Measurements from ENCODE around the gene ABHD17C.

Gene ABHD17C

GRCh38 chr15:80745888-80746287 is 50.8 kb downstream of the ABHD17C start:
- no peak overlapping the region for H3K27ac ChIP-seq (ENCODE audit: low read depth, low read length, severe bottlenecking)
- WGBS, 2 experiments (ENCODE audit: insufficient coverage in 2 of 2): no CpG with 5 or more reads among the region's 1 CpG
- H3K36me3 ChIP-seq (ENCODE audit: control insufficient read depth, insufficient read depth, low read length): no peaks in the 10 kb centered on the region
- no peaks in the 10 kb centered on the region for H3K4me1 ChIP-seq (ENCODE audit: control insufficient read depth, insufficient read depth, low read length, poor library complexity, severe bottlenecking)
- H3K4me3 ChIP-seq (ENCODE audit: extremely low read depth, insufficient read depth, low read length, poor library complexity, severe bottlenecking): no peak overlapping the region
- H3K9me3 ChIP-seq (ENCODE audit: control insufficient read depth, low read length): no peaks in the 10 kb centered on the region

- Histone ChIP-seq H3K4me3 (ENCODE audit: extremely low read depth, insufficient read depth, low read length, poor library complexity, severe bottlenecking) (no peak overlapping the region), H3K4me1 (ENCODE audit: control insufficient read depth, insufficient read depth, low read length, poor library complexity, severe bottlenecking) (no peaks in the 10 kb centered on the region), H3K9me3 (ENCODE audit: control insufficient read depth, low read length) (no peaks in the 10 kb centered on the region), H3K36me3 (ENCODE audit: control insufficient read depth, insufficient read depth, low read length) (no peaks in the 10 kb centered on the region), H3K27ac (ENCODE audit: low read depth, low read length, severe bottlenecking) (no peak overlapping the region)
- WGBS, 2 experiments (ENCODE audit: insufficient coverage in 2 of 2): 53 to 68% methylated on average over 9 to 12 of the region's 16 CpGs
These were observed 52.4 kb downstream of the ABHD17C start for GRCh38 chr15:80747317-80748053.

- WGBS, 2 experiments (ENCODE audit: insufficient coverage in 2 of 2): 96 to 98% methylated on average over 4 of the region's 6 CpGs
- H3K9me3 ChIP-seq (ENCODE audit: control insufficient read depth, low read length): no peaks in the 10 kb centered on the region
- no peak overlapping the region for H3K4me3 ChIP-seq (ENCODE audit: extremely low read depth, insufficient read depth, low read length, poor library complexity, severe bottlenecking)
- no peaks in the 10 kb centered on the region for H3K36me3 ChIP-seq (ENCODE audit: control insufficient read depth, insufficient read depth, low read length)
- no peaks in the 10 kb centered on the region for H3K4me1 ChIP-seq (ENCODE audit: control insufficient read depth, insufficient read depth, low read length, poor library complexity, severe bottlenecking)
- H3K27ac ChIP-seq (ENCODE audit: low read depth, low read length, severe bottlenecking): no peak overlapping the region
These were observed 54.5 kb downstream of the ABHD17C start for GRCh38 chr15:80749589-80749988.

GRCh38 chr15:80750575-80750974 is 55.5 kb downstream of the ABHD17C start:
- Histone ChIP-seq H3K4me1 (ENCODE audit: control insufficient read depth, insufficient read depth, low read length, poor library complexity, severe bottlenecking) (no peaks in the 10 kb centered on the region), H3K9me3 (ENCODE audit: control insufficient read depth, low read length) (no peaks in the 10 kb centered on the region), H3K4me3 (ENCODE audit: extremely low read depth, insufficient read depth, low read length, poor library complexity, severe bottlenecking) (no peak overlapping the region), H3K36me3 (ENCODE audit: control insufficient read depth, insufficient read depth, low read length) (no peaks in the 10 kb centered on the region), H3K27ac (ENCODE audit: low read depth, low read length, severe bottlenecking) (no peak overlapping the region)
- 89 to 95% methylated on average over 2 to 3 of the region's 4 CpGs for WGBS, 2 experiments (ENCODE audit: insufficient coverage in 2 of 2)

- 100% methylated on average over 2 of the region's 4 CpGs for WGBS, 2 experiments (ENCODE audit: insufficient coverage in 2 of 2)
- Histone ChIP-seq H3K9me3 (ENCODE audit: control insufficient read depth, low read length) (no peaks in the 10 kb centered on the region), H3K4me1 (ENCODE audit: control insufficient read depth, insufficient read depth, low read length, poor library complexity, severe bottlenecking) (no peaks in the 10 kb centered on the region), H3K36me3 (ENCODE audit: control insufficient read depth, insufficient read depth, low read length) (no peaks in the 10 kb centered on the region), H3K27ac (ENCODE audit: low read depth, low read length, severe bottlenecking) (no peak overlapping the region), H3K4me3 (ENCODE audit: extremely low read depth, insufficient read depth, low read length, poor library complexity, severe bottlenecking) (no peak overlapping the region)
These were observed 57.1 kb downstream of the ABHD17C start for GRCh38 chr15:80752204-80752603.

GRCh38 chr15:80753161-80753560 is 58.1 kb downstream of the ABHD17C start:
- no peak overlapping the region for H3K4me3 ChIP-seq (ENCODE audit: extremely low read depth, insufficient read depth, low read length, poor library complexity, severe bottlenecking)
- no peaks in the 10 kb centered on the region for H3K9me3 ChIP-seq (ENCODE audit: control insufficient read depth, low read length)
- H3K27ac ChIP-seq (ENCODE audit: low read depth, low read length, severe bottlenecking): no peak overlapping the region
- no peaks in the 10 kb centered on the region for H3K36me3 ChIP-seq (ENCODE audit: control insufficient read depth, insufficient read depth, low read length)
- no peaks in the 10 kb centered on the region for H3K4me1 ChIP-seq (ENCODE audit: control insufficient read depth, insufficient read depth, low read length, poor library complexity, severe bottlenecking)
- 80% methylated on average over 1 of the region's 2 CpGs; no CpG with 5 or more reads in 1 of the 2 experiments for WGBS, 2 experiments (ENCODE audit: insufficient coverage in 2 of 2)

GRCh38 chr15:80754014-80754413 is 58.9 kb downstream of the ABHD17C start:
- H3K4me1 ChIP-seq (ENCODE audit: control insufficient read depth, insufficient read depth, low read length, poor library complexity, severe bottlenecking): no peaks in the 10 kb centered on the region
- WGBS, 2 experiments (ENCODE audit: insufficient coverage in 2 of 2): 92 to 96% methylated on average over 2 to 4 of the region's 8 CpGs
- H3K27ac ChIP-seq (ENCODE audit: low read depth, low read length, severe bottlenecking): no peak overlapping the region
- no peak overlapping the region for H3K4me3 ChIP-seq (ENCODE audit: extremely low read depth, insufficient read depth, low read length, poor library complexity, severe bottlenecking)
- H3K36me3 ChIP-seq (ENCODE audit: control insufficient read depth, insufficient read depth, low read length): no peaks in the 10 kb centered on the region
- H3K9me3 ChIP-seq (ENCODE audit: control insufficient read depth, low read length): no peaks in the 10 kb centered on the region

- Histone ChIP-seq H3K27ac (ENCODE audit: low read depth, low read length, severe bottlenecking) (no peak overlapping the region), H3K36me3 (ENCODE audit: control insufficient read depth, insufficient read depth, low read length) (no peaks in the 10 kb centered on the region), H3K4me1 (ENCODE audit: control insufficient read depth, insufficient read depth, low read length, poor library complexity, severe bottlenecking) (no peaks in the 10 kb centered on the region), H3K4me3 (ENCODE audit: extremely low read depth, insufficient read depth, low read length, poor library complexity, severe bottlenecking) (no peak overlapping the region), H3K9me3 (ENCODE audit: control insufficient read depth, low read length) (no peaks in the 10 kb centered on the region)
- 67 to 80% methylated on average over 2 of the region's 3 CpGs for WGBS, 2 experiments (ENCODE audit: insufficient coverage in 2 of 2)
These were observed 60.8 kb downstream of the ABHD17C start for GRCh38 chr15:80755885-80756284.

- Histone ChIP-seq H3K9me3 (ENCODE audit: control insufficient read depth, low read length) (no peaks in the 10 kb centered on the region), H3K4me3 (ENCODE audit: extremely low read depth, insufficient read depth, low read length, poor library complexity, severe bottlenecking) (no peak overlapping the region), H3K4me1 (ENCODE audit: control insufficient read depth, insufficient read depth, low read length, poor library complexity, severe bottlenecking) (no peaks in the 10 kb centered on the region), H3K27ac (ENCODE audit: low read depth, low read length, severe bottlenecking) (no peak overlapping the region), H3K36me3 (ENCODE audit: control insufficient read depth, insufficient read depth, low read length) (no peaks in the 10 kb centered on the region)
- WGBS, 2 experiments (ENCODE audit: insufficient coverage in 2 of 2): 96 to 97% methylated on average over 2 of the region's 6 CpGs
These were observed 63.1 kb downstream of the ABHD17C start for GRCh38 chr15:80758130-80758745.

- Histone ChIP-seq H3K4me1 (ENCODE audit: control insufficient read depth, insufficient read depth, low read length, poor library complexity, severe bottlenecking) (no peaks in the 10 kb centered on the region), H3K36me3 (ENCODE audit: control insufficient read depth, insufficient read depth, low read length) (no peaks in the 10 kb centered on the region), H3K9me3 (ENCODE audit: control insufficient read depth, low read length) (no peaks in the 10 kb centered on the region), H3K4me3 (ENCODE audit: extremely low read depth, insufficient read depth, low read length, poor library complexity, severe bottlenecking) (no peak overlapping the region), H3K27ac (ENCODE audit: low read depth, low read length, severe bottlenecking) (no peak overlapping the region)
- 71 to 100% methylated on average over 1 of the region's 4 CpGs for WGBS, 2 experiments (ENCODE audit: insufficient coverage in 2 of 2)
These were observed 65.8 kb downstream of the ABHD17C start for GRCh38 chr15:80760960-80761359.

- Histone ChIP-seq H3K27ac (ENCODE audit: low read depth, low read length, severe bottlenecking) (no peak overlapping the region), H3K4me3 (ENCODE audit: extremely low read depth, insufficient read depth, low read length, poor library complexity, severe bottlenecking) (no peak overlapping the region), H3K36me3 (ENCODE audit: control insufficient read depth, insufficient read depth, low read length) (no peaks in the 10 kb centered on the region), H3K4me1 (ENCODE audit: control insufficient read depth, insufficient read depth, low read length, poor library complexity, severe bottlenecking) (no peaks in the 10 kb centered on the region), H3K9me3 (ENCODE audit: control insufficient read depth, low read length) (no peaks in the 10 kb centered on the region)
- WGBS, 2 experiments (ENCODE audit: insufficient coverage in 2 of 2): 100% methylated on average over 2 of the region's 6 CpGs
These were observed 66.6 kb downstream of the ABHD17C start for GRCh38 chr15:80761754-80762153.
